WTC11 (cell line): ENCODE data around the gene SPIRE1. TPM values are rescaled to one million over a fixed set of nuclear protein-coding genes. Genes with fewer than 3 reads are reported as not detected.

Experiments
- ATAC-seq: fragments of 200-7000 bp; cut with Tn5 transposase; 2 replicates; pipeline ENCODE4 v1.10.0; 2021; ENCODE audit warnings: mild to moderate bottlenecking, moderate library complexity
- CTCF ChIA-PET: fragments of 300-600 bp; sonication (Branson Sonifier 250); formaldehyde crosslinking; loops from one replicate; lab custom pipeline; 2021; ENCODE audit warnings: antibody characterized with exemption; lab: Charles Lee
- POLR2A ChIA-PET: fragments of 350-600 bp; sonication (Branson Sonifier 250); formaldehyde crosslinking; loops from one replicate; lab custom pipeline; 2021; ENCODE audit warnings: antibody characterized with exemption; lab: Charles Lee
- DNase-seq: peaks from one replicate; pipeline ENCODE4 v3.0.0; 2021; ENCODE audit warnings: low spot score
- H3K27ac Mint-ChIP-seq: 2 replicates; pipeline ENCODE4 v1.8.0; 2021; ENCODE audit warnings: mixed read lengths
- H3K27me3 Mint-ChIP-seq: 2 replicates; pipeline ENCODE4 v1.8.0; 2021; ENCODE audit warnings: low read depth, mild to moderate bottlenecking, moderate library complexity, mixed read lengths
- H3K36me3 Mint-ChIP-seq: 2 replicates; pipeline ENCODE4 v1.8.0; 2021; ENCODE audit warnings: mixed read lengths
- H3K4me1 Mint-ChIP-seq: 2 replicates; pipeline ENCODE4 v1.8.0; 2022; ENCODE audit warnings: mixed read lengths
- H3K4me3 Mint-ChIP-seq: 2 replicates; pipeline ENCODE4 v1.8.0; 2021; ENCODE audit warnings: mild to moderate bottlenecking, moderate library complexity, mixed read lengths
- H3K9me3 Mint-ChIP-seq: 2 replicates; pipeline ENCODE4 v1.8.0; 2021; ENCODE audit warnings: mixed read lengths
- ATF1 ChIP-seq: sonication (generic); formaldehyde crosslinking; IDR thresholded peaks from 2 replicates; pipeline ENCODE4 v1.8.1; 2023; ENCODE audit warnings: mild to moderate bottlenecking, moderate library complexity, missing genetic modification reagents
- CBFB ChIP-seq: sonication (generic); formaldehyde crosslinking; IDR thresholded peaks from 2 replicates; pipeline ENCODE4 v1.8.1; 2022; ENCODE audit warnings: mild to moderate bottlenecking, low read depth, missing genetic modification reagents
- CREB1 ChIP-seq: sonication (generic); formaldehyde crosslinking; IDR thresholded peaks from 2 replicates; pipeline ENCODE4 v1.8.0; 2023; ENCODE audit warnings: mild to moderate bottlenecking, missing genetic modification reagents
- EMX1 ChIP-seq: fragments of 250-450 bp; sonication (Bioruptor Pico); IDR thresholded peaks from 2 replicates; pipeline ENCODE4 v1.8.0; 2021; ENCODE audit warnings: mild to moderate bottlenecking
- GABPB1 ChIP-seq: sonication (generic); formaldehyde crosslinking; IDR thresholded peaks from 2 replicates; pipeline ENCODE4 v1.8.1; 2023; ENCODE audit warnings: mild to moderate bottlenecking, missing genetic modification reagents
- IRF2 ChIP-seq: sonication (generic); formaldehyde crosslinking; IDR thresholded peaks from 2 replicates; pipeline ENCODE4 v1.8.0; 2022; ENCODE audit warnings: low read depth, missing genetic modification reagents, borderline replicate concordance
- MYBL2 ChIP-seq: sonication (generic); formaldehyde crosslinking; IDR thresholded peaks from 2 replicates; pipeline ENCODE4 v1.8.1; 2023; ENCODE audit warnings: mild to moderate bottlenecking, moderate library complexity, missing genetic modification reagents
- NR2C2 ChIP-seq: sonication (generic); formaldehyde crosslinking; IDR thresholded peaks from 2 replicates; pipeline ENCODE4 v1.8.0; 2022; ENCODE audit warnings: mild to moderate bottlenecking, missing genetic modification reagents
- SMAD3 ChIP-seq: sonication (generic); formaldehyde crosslinking; IDR thresholded peaks from 2 replicates; pipeline ENCODE4 v1.8.0; 2022; ENCODE audit warnings: missing genetic modification reagents, mild to moderate bottlenecking, borderline replicate concordance
- SP1 ChIP-seq: sonication (generic); formaldehyde crosslinking; conservative IDR thresholded peaks from 2 replicates; pipeline ENCODE4 v1.8.1; 2022; ENCODE audit warnings: missing genetic modification reagents
- TEAD1 ChIP-seq: sonication (generic); formaldehyde crosslinking; IDR thresholded peaks from 2 replicates; pipeline ENCODE4 v1.8.0; 2022; ENCODE audit warnings: mild to moderate bottlenecking, missing genetic modification reagents
- TP53 ChIP-seq: sonication (generic); formaldehyde crosslinking; IDR thresholded peaks from 2 replicates; pipeline ENCODE4 v1.8.1; 2023; ENCODE audit warnings: mild to moderate bottlenecking, missing genetic modification reagents
- ZNF121 ChIP-seq: sonication (generic); formaldehyde crosslinking; IDR thresholded peaks from 2 replicates; pipeline ENCODE4 v1.8.0; 2023; ENCODE audit warnings: missing genetic modification reagents
- ZNF138 ChIP-seq: sonication (generic); formaldehyde crosslinking; conservative IDR thresholded peaks from 2 replicates; pipeline ENCODE4 v1.8.1; 2022; ENCODE audit warnings: mild to moderate bottlenecking, moderate library complexity, missing genetic modification reagents
- ZNF317 ChIP-seq: sonication (generic); formaldehyde crosslinking; IDR thresholded peaks from 2 replicates; pipeline ENCODE4 v1.8.1; 2023; ENCODE audit warnings: low read depth, mild to moderate bottlenecking, moderate library complexity, missing genetic modification reagents, borderline replicate concordance
- total RNA-seq: library from RNA; stranded (reverse); gene quantifications from 3 replicates; pipeline ENCODE4 v1.2.3, GENCODE V29; 2021
- TF ChIP-seq, protein P1 (sequence below): fragments of 250-450 bp; sonication (Bioruptor Pico); IDR thresholded peaks from 2 replicates; pipeline ENCODE4 v1.9.0; 2021; ENCODE audit warnings: moderate library complexity, mild to moderate bottlenecking, inconsistent platforms, borderline replicate concordance
- TF ChIP-seq, protein P2 (sequence below): sonication (generic); formaldehyde crosslinking; IDR thresholded peaks from 2 replicates; pipeline ENCODE4 v1.8.1; 2022; ENCODE audit warnings: mild to moderate bottlenecking, missing genetic modification reagents, moderate library complexity, borderline replicate concordance
- TF ChIP-seq, protein P3 (sequence below): sonication (generic); formaldehyde crosslinking; IDR thresholded peaks from 2 replicates; pipeline ENCODE4 v1.8.1; 2022; ENCODE audit warnings: low read depth, mild to moderate bottlenecking, moderate library complexity, missing genetic modification reagents, borderline replicate concordance
- TF ChIP-seq, protein P4 (sequence below): sonication (generic); formaldehyde crosslinking; IDR thresholded peaks from 2 replicates; pipeline ENCODE4 v1.8.1; 2023; ENCODE audit warnings: mild to moderate bottlenecking, moderate library complexity, missing genetic modification reagents
- TF ChIP-seq, protein P5 (sequence below): sonication (generic); formaldehyde crosslinking; conservative IDR thresholded peaks from 2 replicates; pipeline ENCODE4 v1.8.1; 2023; ENCODE audit warnings: mild to moderate bottlenecking, low read depth, missing genetic modification reagents, moderate library complexity

The SPIRE1 gene
- total RNA-seq, 1 experiment from 2014 or later, result 19.3 TPM

DNA sequence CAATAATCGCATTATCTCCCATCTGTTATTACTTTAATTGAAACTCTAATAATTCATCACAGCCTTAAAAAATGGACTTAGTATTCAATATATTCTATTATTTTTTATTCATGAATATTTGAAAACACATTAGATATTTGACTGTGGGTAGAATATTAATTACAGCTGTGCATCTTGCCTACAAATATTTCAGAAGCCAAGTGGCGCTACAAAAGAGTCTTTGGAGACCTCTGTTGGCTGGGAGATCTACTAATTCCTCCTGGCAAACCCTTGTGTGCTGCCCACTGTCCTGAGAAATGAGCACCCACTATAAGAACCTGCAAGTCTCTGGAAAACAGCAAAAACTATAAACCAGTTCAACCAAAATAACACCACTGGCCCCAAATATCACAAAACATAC lies 195.7 kb downstream of the SPIRE1 start (continued):
- TF ChIP-seq, protein P1, sequence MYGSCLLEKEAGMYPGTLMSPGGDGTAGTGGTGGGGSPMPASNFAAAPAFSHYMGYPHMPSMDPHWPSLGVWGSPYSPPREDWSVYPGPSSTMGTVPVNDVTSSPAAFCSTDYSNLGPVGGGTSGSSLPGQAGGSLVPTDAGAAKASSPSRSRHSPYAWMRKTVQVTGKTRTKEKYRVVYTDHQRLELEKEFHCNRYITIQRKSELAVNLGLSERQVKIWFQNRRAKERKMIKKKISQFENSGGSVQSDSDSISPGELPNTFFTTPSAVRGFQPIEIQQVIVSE, result no peak
- TF ChIP-seq TP53 (CRISPR knock-in tag) (no peak), MYBL2 (CRISPR knock-in tag) (no peak)
- TF ChIP-seq, protein P2, sequence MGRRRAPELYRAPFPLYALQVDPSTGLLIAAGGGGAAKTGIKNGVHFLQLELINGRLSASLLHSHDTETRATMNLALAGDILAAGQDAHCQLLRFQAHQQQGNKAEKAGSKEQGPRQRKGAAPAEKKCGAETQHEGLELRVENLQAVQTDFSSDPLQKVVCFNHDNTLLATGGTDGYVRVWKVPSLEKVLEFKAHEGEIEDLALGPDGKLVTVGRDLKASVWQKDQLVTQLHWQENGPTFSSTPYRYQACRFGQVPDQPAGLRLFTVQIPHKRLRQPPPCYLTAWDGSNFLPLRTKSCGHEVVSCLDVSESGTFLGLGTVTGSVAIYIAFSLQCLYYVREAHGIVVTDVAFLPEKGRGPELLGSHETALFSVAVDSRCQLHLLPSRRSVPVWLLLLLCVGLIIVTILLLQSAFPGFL, result no peak

DNA sequence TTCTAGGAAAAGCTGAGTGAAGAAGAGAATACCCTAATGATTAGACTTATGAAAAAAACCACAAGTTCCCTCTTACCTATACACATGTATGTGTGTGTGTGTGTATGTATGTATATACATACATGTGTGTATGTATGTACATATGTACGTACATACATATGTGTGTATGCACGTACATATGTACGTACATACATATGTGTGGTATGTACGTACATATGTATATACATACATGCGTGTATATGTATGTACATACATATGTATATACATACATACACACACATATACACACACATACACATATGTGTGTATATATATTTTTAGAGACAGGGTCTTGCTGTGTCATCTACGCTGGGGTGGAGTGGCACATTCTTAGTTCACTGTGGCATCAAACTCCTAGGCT lies 196.6 kb downstream of the SPIRE1 start:
- no peak for TF ChIP-seq ATF1 (CRISPR knock-in tag)
- no peak for TF ChIP-seq SMAD3 (CRISPR knock-in tag)
- no peak for TF ChIP-seq ZNF138
- TF ChIP-seq, protein P3, sequence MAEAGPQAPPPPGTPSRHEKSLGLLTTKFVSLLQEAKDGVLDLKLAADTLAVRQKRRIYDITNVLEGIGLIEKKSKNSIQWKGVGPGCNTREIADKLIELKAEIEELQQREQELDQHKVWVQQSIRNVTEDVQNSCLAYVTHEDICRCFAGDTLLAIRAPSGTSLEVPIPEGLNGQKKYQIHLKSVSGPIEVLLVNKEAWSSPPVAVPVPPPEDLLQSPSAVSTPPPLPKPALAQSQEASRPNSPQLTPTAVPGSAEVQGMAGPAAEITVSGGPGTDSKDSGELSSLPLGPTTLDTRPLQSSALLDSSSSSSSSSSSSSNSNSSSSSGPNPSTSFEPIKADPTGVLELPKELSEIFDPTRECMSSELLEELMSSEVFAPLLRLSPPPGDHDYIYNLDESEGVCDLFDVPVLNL (CRISPR knock-in tag), result no peak
- TF ChIP-seq, protein P1, result no peak
- no peak for TF ChIP-seq CBFB (CRISPR knock-in tag)
- TF ChIP-seq, protein P4, sequence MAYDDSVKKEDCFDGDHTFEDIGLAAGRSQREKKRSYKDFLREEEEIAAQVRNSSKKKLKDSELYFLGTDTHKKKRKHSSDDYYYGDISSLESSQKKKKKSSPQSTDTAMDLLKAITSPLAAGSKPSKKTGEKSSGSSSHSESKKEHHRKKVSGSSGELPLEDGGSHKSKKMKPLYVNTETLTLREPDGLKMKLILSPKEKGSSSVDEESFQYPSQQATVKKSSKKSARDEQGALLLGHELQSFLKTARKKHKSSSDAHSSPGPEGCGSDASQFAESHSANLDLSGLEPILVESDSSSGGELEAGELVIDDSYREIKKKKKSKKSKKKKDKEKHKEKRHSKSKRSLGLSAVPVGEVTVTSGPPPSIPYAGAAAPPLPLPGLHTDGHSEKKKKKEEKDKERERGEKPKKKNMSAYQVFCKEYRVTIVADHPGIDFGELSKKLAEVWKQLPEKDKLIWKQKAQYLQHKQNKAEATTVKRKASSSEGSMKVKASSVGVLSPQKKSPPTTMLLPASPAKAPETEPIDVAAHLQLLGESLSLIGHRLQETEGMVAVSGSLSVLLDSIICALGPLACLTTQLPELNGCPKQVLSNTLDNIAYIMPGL (CRISPR knock-in tag), result no peak
- TF ChIP-seq EMX1 (CRISPR knock-in tag), result no peak
- no peak for TF ChIP-seq IRF2 (CRISPR knock-in tag)
- TF ChIP-seq ZNF121 (CRISPR knock-in tag), result no peak
- TF ChIP-seq, protein P5, sequence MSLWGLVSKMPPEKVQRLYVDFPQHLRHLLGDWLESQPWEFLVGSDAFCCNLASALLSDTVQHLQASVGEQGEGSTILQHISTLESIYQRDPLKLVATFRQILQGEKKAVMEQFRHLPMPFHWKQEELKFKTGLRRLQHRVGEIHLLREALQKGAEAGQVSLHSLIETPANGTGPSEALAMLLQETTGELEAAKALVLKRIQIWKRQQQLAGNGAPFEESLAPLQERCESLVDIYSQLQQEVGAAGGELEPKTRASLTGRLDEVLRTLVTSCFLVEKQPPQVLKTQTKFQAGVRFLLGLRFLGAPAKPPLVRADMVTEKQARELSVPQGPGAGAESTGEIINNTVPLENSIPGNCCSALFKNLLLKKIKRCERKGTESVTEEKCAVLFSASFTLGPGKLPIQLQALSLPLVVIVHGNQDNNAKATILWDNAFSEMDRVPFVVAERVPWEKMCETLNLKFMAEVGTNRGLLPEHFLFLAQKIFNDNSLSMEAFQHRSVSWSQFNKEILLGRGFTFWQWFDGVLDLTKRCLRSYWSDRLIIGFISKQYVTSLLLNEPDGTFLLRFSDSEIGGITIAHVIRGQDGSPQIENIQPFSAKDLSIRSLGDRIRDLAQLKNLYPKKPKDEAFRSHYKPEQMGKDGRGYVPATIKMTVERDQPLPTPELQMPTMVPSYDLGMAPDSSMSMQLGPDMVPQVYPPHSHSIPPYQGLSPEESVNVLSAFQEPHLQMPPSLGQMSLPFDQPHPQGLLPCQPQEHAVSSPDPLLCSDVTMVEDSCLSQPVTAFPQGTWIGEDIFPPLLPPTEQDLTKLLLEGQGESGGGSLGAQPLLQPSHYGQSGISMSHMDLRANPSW, result no peak
- no peak for TF ChIP-seq CREB1 (CRISPR knock-in tag)
- TF ChIP-seq ZNF317, result no peak
- ATAC-seq (no peak), DNase-seq (no peak)
- POLR2A ChIA-PET, result interaction anchor here (0.7 kb wide), 1 partner anchor 529 kb away, joined by 6 read pairs; no protein-coding TSS in a partner anchor
- peaks cover 3% of the 10 kb centered on the region; the same call in 1 of the 2 replicates for H3K36me3 Mint-ChIP-seq
- no peak overlapping the region for H3K4me3 Mint-ChIP-seq
- CTCF ChIA-PET, result no interaction called here
- no peaks in the 10 kb centered on the region for H3K9me3 Mint-ChIP-seq
- no peak overlapping the region for H3K27ac Mint-ChIP-seq
- 0 out of 2 replicates have a peak, but pooled peaks cover 3% of the 10 kb centered on the region for H3K4me1 Mint-ChIP-seq
- no peaks in the 10 kb centered on the region for H3K27me3 Mint-ChIP-seq

DNA sequence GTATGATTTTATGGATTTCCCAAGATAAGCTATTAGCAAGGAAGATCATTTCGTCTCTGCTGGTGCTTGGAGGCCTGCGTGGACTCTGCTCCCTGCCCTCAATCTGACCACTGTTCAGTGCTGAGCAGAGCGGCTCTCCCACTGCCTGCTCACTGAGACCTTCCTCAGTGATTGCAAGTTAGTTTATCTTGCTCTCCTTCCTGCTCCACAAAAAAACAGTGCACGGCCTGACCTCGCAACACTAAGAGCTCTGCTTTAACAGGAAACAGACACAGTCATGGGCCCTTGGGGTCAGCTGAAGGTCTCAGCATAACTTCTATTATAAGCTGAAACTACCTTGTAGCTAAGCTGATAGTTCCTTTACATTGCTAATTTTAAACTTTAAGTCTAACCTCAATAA lies 197.0 kb downstream of the SPIRE1 start:
- Mint-ChIP-seq H3K27me3 (no peaks in the 10 kb centered on the region), H3K27ac (peak overlapping the region; percentile 48; the same call in 1 of the 2 replicates), H3K9me3 (no peaks in the 10 kb centered on the region), H3K4me1 (0 out of 2 replicates have a peak, but pooled peaks cover 3% of the 10 kb centered on the region), H3K36me3 (peaks cover 3% of the 10 kb centered on the region; the same call in 1 of the 2 replicates), H3K4me3 (no peak overlapping the region)
- ATAC-seq, result no peak
- POLR2A ChIA-PET, result interaction anchor here (0.7 kb wide), 1 partner anchor 530 kb away, joined by 6 read pairs; no protein-coding TSS in a partner anchor
- CTCF ChIA-PET, result no interaction called here
- TF ChIP-seq, protein P5, result no peak
- TF ChIP-seq SP1 (no peak), TEAD1 (CRISPR knock-in tag) (no peak), EMX1 (CRISPR knock-in tag) (no peak), GABPB1 (0 out of 2 replicates have a peak, but pooled peaks have one; percentile 24), NR2C2 (no peak)
- no peak for DNase-seq
